OCI-LY1 (cell line): ENCODE measurements around the gene PRKCH.

Experiments
- CTCF ChIP-seq: fragments of 200-600 bp; sonication (generic), shearing (Covaris generic); IDR thresholded peaks from 2 replicates; pipeline ENCODE4 v1.5.1; 2017; ENCODE audit warnings: mild to moderate bottlenecking, antibody characterized with exemption, low read length, moderate library complexity, mixed read lengths
- EZH2 ChIP-seq: fragments of 200-600 bp; sonication (generic), shearing (Covaris generic); IDR thresholded peaks from 2 replicates; pipeline ENCODE4 v1.8.0; 2017; ENCODE audit warnings: borderline replicate concordance, mixed run types, mild to moderate bottlenecking, antibody characterized with exemption, low read length, moderate library complexity, mixed read lengths

- TF ChIP-seq CTCF (no peak), EZH2 (no peak)
Observed at GRCh38 chr14:61566537-61567225, 245.3 kb downstream of the PRKCH start.
